ENCODE measurements around the gene ZBED3.
A peak's percentile ranks its signal among the peaks of the same experiment; 100 is the strongest.

Gene ZBED3

DNA sequence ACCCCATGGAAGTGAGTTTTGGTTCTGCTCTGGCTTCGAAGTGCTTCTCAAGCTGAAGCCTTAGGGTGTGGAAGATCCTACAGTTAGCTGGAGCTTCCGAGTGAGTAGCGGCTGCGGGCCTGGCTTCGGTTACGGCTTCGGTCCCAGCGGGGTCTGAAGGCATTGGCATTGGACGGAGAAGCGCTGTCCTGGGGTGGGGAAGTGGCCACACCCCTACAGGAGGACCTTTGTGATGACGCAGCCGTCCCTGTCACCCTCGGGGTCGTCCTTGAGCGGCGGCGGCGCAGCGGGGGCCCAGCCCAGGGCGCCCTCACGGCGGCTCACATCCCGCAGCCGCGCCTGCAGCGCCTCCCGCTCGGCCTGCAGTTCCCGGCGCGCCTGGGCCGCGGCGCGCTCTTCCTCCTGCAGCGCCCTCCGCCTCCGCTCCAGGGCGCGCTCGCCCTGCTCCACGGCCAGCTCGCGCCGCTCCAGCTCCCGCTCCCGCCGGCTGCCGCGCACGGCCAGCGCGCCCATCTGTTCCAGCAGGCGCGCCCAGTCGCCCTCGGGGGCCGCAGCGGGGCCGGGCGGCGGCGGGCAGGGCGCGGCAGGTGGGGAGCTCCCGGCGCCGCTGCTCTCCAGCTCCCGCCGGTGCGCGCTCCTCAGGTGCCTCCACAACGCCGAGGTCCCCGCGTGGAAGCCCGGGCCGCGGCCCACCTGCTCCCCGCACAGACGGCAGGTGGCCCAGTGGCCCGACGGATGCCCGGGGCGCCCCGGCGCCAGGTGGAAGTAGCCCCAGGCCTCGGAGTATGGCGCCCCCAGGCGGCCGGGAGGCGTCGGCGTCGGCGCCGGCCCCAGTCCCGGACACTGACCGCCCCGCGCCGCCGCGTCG is 9.9 kb downstream of the ZBED3 start:
- DNase-seq: peak; percentile 48

DNA sequence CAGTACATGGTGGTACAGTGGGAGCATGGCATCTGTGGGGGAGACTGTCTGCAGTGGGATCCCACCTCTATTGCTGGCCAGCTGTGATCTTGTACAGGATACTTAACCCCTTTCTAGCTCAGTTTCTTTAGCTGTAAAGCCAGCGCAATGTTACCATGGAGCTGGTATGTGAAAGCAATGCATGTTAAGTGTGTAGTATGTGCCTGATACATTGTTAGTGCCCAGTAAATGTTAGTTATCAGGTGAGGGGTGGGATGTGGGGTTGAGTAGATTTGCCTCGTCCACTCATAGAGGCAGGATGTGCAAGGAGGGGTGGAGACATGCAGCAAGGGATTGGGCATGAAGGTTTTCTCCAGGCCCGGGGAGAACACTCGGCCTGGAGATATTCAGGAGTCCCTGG is 12.3 kb downstream of the ZBED3 start:
- DNase-seq: no peak

DNA sequence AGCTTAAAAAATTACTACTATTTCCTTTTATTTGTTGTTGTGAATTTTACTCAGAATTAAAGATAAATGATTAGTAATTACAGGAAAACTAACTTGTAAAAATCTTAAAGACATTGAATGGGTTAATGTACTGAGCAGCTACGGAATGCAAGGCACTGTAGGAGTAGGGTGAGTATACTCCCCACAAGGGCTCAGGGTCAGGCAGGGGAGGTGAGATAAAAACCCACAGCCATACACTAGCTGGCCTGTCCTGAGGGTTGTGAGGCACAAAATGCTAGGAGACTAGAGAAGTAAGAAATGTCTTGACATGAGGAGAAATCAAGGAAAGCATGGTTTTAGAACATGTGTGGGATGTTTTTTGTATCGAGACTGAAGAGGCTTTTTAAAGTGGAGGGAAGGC is 13.4 kb downstream of the ZBED3 start:
- DNase-seq: no peak

DNA sequence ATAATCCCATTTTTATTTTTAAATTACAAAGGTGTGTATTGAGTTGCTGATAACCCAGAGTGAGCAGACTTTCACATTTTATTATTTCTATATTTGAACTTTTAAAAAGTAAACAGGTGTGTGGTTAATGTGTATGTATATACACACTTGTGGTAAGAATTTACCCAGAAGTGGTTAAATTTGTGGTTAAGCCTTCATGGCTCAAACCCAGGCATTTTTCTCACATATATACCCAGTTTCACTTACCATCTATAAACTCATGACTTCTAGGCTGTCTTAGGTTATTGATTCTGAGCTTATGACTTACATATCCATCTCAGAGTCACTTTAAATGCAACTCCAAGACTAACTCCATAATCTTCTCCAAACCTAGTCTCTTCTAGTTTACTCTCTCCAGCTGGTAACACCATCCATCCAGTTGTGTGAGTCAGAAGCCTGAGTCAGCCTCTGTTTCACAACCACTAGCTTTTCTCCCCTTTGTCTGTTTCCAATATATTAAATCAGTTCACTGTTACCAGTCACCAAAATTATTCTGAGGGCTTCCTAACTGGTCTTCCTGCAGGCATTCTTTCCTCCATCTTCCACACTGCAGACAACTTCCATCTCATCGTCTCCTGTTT is 20.2 kb downstream of the ZBED3 start:
- DNase-seq: no peak

DNA sequence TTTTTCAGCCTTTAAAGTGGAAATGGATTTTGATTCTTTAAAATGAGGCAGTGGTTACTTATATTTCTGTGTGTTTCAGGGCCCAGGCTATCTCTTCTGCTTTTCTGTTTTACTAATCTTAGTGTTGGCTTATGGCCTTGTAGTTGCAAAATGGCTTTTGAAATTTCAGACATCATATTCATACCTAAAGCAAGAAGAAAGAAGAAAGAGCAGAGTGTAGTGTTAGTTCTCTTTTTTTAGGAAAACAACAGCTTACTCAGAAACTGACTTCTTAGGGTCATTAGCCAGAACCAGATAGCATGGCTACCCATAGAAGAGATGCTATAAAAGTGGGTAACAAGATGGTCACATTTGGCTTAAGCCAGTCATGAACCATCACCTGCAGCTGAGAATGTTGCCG is 20.9 kb downstream of the ZBED3 start:
- DNase-seq: no peak

DNA sequence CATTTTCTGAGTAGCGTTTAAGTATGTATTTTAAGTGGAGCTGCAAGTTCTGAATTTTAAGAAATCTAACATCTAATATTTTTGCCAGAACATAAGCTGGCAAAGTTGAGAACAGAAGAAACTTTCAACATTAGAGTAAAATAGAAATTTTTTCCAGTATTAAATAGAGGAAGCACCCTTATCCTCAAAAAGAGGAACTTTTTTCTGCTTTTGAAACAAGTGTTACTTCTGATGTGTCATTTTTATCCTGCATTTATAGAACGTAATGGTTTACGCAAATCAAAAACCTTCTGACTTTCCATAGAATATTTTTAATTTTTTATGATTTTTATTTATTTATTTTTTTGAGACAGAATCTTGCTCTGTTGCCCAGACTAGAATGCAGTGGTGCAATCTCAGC is 21.8 kb downstream of the ZBED3 start:
- DNase-seq: no peak

DNA sequence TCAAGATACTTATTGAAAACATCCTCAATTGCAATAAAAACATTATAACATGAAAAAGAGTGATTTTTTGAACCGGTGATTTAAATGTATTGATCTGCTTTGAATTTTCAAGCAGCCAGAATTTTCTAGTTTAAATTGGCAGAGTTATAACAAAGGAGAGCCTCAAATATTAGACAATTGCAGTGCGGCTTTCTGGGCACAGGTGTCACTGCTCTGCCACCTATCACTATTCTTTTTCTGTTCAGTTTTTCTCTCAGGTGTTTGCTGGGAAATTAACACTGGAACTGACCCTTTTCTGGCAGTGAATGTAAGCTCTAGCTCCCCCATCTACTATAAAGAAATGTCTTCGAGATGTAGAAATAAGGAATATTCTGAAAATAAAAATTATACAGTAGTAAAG is 23.0 kb downstream of the ZBED3 start:
- DNase-seq: no peak

DNA sequence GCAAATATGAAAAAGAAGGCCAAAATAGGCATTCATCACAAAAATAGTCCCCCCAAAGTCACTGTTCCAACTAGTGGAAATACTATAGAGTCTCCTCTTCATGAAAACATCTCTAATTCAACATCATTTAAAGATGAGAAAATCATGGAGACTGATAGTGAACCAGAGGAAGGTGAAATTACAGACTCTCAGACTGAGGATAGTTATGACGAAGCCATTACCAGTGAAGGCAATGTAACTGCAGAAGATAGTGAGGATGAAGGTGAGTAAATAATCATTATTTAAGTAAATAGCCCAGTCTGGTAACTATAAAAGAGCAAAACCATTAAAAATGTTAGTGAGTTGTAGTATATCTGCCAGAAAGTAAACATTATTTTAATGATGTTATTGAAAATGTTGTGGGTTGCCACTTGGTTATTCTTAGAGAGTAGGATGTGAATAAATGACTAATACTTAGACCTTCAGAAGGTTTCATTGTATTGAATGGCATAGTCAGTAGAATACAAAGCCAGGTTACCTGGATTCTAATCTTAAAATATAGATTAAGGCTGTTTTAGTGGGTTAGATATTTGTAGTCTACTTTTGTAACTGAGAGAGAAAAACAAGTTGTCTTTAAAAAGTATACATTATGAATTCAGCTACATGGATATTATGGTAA is 40.5 kb downstream of the ZBED3 start:
- no peak for DNase-seq

DNA sequence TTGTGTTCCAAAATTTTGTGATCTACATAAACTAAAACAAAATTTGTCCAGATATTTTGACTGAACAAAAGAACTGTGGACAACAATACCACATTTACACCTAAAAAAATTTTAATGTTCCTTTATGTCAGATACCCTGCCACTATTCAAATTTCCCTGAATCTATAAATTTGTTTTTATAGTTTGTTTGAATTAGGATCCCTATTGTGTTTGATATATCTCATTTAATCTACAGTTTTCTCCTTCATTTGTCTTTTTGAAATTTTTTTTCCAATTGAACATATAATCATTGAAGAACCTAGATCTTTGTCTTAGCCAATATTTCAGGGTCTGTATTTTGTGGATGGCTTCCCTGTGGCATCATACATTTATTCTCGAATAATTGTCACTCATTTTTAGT is 51.1 kb downstream of the ZBED3 start:
- no peak for DNase-seq

DNA sequence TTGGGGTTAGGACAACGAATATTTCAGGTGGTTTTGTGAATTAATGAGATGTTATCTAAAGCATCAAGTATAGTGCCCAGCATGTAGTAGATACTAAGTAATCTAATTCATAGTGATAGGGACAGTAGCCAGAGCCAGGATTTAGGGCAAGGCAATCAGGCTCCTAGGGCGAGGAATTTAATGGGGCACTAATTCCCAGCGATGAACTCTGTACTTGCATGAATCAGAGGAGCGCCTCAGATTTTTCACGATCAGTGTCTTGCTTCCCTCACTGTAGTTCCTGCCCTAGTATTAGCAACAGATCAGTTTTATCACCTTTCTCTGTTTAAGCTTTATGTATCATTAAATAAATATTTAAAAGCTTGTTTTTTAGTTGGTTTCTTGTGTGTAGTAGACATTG is 53.7 kb downstream of the ZBED3 start:
- DNase-seq: no peak

DNA sequence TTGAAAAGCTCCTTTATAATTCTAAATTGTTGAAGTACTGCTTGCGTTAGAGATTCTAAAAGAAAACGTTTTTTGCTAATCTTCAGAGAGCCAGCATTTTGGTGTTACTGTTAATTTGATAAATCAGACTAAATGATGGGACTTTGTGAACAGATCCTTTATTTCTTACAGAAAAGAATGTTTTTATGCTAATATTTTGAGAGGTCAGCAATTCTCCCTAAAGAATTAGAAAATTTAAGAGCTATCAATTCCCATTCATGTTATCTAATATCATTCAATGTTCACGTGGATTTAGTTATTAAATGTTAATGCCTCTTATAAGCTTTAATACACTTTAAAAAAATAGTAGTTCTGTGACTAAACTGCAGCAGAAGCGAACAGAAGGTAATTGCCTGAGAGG is 54.5 kb downstream of the ZBED3 start:
- no peak for DNase-seq

DNA sequence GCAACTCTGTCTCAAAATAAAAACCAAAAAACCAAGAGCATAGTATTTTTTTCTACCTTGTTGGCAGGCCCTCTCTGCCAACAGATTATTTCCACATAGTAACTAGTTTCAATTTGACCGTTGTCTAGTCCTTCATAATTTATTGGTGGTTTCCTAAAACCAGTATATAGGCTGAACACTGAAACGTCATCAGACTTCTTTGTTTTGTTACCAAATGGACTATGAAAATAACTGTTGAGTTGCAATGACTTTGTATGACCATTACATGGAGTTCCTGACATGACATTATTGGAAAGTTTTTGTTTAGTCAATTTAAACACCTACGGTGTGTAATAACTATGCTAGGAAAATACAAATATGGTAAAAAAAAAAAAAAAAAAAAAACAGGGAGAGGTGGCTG is 55.2 kb downstream of the ZBED3 start:
- DNase-seq: no peak

DNA sequence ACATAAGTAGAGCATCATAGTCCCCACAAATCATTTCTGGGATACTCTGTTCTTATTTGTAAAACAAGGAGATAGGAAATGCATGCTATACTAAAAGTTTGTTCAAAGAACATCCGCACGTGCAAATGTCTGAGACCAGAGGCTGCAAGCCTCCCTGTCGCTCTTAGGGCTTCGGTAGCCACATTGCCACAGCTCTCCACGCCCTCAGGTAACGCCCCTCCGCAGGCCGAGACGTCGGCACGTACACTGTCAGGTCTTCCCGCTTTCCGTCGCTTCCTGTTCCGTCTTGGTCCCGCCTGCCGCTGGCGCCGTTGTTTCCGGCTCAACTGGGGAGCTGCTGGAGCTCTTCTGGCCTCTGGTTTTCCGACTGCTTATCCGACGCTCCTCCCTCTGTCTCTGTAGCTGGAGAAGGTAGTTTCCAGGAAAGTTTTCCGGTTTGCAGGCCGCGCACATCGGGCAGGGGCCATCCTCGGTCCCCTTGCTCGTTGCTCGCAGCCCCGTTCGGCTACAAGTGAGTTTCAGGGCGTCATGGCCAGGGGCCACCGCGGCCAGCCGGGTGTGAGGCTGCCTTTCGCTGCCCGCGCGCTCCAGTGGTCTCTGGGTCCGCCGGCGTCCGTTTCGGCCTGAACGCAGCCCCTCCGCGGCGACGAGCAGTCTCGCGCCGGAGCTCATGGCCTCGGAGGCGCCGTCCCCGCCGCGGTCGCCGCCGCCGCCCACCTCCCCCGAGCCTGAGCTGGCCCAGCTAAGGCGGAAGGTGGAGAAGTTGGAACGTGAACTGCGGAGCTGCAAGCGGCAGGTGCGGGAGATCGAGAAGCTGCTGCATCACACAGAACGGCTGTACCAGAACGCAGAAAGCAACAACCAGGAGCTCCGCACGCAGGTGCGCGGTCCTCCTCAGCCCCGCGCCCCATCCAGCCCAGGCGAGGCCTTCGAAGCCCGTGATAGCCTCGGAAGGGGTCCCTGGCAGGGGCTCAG is 56.7 kb downstream of the ZBED3 start, which contains the start of gene AGGF1:
AGGF1 (plus strand) TSS at position 308 of the 975 bp plus-strand sequence; CDS start at position 671, 363 bp downstream.
- DNase-seq: peak; percentile 89

DNA sequence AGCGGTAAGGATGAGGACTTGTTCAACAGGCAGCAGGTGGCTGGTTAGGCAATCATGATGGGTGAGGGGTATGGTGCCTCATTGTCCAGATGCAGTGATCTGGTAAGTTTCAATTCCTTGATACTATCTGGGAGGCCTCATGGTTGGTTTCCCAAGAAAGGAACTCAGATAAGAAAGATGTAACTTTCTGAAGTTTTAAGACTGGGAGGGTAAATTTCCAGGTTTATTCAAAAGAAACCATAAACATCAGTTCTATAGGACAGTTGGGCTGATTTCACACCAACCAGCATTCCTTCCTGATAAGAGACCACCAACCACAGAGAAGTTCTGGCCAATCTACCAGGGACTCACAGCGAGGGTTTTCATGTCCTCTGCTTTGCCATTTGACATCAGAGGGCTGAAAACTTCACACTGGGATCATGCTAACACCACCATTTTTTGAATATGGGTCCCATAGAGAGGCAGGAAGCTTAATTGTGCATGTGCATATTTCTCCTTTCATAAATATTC is 57.7 kb downstream of the ZBED3 start:
- no peak for DNase-seq

DNA sequence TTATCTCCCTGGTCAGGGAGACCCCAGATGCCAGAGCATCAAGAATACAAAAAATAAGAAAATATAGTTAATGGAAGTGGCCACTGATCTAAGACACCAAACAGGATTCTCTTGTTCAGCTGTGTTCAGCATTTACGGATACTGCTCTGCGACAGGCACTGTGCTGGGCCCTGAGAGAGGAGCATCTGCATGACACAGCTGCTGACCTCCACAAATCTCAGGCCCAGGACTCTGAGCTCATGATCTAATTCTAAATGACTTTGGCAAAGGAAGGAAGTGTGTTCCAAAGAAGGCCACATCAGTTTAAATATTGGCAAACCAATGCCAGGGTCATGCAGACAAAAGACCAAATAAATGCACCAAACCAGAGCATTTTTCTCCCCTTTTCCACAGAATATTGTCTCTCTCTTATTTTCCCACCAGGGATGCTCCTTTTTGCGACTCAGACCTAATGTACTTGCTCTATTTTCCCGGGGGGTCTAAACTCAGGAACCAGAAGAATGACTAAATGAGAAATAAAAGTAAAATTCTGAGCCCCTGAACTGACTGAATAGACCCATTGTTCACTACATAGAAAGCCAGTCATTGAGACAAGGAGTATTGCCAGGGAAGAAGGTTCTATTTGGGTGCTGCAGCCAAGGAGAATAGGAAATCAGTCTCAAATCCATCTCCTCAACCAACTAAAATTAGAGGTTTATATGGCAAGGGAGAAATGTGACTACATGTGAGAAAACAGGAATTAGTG is 58.3 kb downstream of the ZBED3 start:
- DNase-seq: no peak

DNA sequence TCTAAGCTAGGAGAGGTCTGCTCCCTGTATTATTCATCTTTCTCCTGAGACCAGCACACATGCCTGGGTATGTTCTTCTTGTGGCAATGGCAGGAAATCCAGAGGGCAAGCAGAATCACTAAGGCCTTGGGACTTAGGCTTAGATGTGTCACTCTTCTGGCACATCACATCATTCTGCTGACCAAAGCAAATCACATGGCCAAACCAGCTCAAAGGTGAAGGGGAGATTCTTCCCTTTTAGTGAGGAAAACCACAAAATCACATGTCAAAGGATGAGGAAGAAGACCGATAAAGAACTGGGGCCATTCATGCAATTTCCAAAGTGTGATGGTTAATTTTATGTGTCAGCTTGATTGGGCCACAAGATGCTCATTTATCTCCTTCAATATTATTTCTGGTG is 62.6 kb downstream of the ZBED3 start:
- no peak for DNase-seq

DNA sequence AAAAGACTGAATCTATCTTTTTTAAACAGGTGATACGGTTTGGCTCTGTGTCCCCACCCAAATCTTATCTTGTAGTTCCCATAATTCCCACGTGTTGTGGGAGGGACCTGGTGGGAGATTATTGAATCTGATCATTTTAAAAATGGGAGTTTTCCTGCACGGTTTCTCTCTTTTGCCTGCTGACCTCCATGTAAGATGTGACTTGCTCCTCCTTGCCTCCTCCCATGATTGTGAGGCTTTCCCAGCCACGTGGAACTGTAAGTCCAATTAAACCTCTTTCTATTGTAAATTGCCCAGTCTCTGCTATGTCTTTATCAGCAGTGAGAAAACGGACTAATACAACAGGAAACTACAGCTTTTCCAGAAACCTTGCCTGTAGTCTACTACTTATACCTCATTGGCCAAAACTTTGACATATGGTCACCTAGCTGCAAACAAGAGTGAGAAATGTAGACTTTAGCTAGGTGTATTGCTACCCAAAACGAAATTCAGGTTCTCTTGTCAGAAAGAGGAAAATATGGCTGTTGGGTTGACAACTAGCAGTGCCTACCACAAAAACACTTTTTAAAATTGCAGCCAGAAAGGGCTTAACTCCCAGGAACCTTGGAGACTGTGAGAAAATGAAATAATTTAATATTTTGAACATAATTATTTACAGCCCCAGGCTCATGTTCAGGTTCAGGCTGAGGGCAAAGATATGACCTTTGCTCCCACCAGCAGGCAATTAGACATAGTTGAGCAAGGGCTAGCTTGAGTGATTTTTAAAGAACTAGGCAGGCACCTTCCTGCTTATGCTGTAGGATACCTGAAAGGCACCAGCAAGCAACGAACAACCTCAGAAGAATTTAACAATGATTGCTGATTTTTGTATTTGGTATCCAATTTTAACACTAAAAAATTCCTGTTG is 64.3 kb downstream of the ZBED3 start:
- DNase-seq: no peak
